Measurements from ENCODE around the gene THRA.
A peak's percentile ranks its signal among the peaks of the same experiment; 100 is the strongest.

Gene THRA

DNA sequence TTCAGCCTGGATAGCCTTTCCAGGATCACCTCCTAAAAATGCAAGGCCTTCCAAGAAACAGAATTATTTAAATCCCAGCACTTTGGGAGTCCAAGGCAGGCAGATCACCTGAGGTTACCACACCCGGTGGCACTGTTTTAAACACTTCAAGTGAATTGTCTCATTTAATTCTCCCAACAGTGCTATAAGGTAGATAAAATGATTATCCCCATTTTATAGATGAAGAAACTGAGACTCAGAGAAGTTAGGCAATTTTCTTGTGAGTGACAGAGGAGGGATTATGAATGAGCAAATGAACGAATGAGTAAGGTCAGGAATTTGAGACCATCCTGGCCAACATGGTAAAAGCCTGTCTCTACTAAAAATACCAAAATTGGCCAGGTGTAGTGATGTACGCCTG, 16.8 kb downstream of the THRA start:
- DNase-seq (ENCODE audit: low read depth in 2 of 2, low spot score in 1 of 2), result no peak

DNA sequence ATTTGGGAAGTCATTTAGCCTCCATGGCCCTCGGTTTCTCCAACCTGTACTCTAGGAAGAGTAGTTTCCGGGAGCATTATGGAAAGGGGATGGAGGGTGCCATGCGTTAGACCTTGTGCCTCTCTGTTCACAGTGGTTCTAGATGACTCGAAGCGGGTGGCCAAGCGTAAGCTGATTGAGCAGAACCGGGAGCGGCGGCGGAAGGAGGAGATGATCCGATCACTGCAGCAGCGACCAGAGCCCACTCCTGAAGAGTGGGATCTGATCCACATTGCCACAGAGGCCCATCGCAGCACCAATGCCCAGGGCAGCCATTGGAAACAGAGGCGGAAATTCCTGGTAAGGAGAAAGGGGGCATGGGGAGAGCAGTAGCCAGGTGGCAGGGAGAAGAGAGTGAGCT, 21.7 kb downstream of the THRA start:
- DNase-seq (ENCODE audit: low read depth in 2 of 2, low spot score in 1 of 2), result no peak

DNA sequence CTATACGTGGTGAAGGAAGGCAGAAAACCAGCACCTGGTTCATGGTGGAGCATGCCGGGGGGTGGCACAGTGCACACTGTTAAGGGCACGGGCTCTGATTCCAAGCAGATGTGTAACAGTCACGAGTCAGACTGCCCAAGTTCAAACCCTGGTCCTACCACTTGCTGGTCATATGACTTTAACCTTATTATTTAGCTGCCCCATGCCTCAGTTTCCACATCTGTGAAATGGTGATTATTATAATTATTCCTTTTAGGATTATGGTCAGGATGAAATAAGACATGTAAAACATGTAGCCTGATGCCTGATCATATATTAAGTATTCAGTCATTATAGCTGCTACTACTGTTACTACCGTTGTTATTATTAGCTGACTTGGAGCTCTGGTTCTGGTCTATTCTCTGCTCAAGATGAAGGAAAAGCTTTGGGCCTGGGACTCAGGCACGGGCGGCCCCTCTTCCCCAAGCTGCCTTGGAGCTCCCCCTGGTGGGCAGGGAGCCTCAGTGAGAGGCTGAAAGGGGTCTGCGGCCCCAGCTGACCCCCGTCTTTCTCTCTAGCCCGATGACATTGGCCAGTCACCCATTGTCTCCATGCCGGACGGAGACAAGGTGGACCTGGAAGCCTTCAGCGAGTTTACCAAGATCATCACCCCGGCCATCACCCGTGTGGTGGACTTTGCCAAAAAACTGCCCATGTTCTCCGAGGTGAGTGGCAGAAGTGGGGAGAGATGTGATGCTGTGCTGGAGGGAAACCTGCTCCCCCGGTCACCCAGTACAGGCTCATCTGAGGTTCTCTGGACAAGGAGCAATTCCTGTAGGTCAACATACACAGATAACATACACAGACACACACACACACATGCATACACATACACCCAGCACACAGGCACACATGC, 23.6 kb downstream of the THRA start:
- DNase-seq (ENCODE audit: low read depth in 2 of 2, low spot score in 1 of 2), result peak in 1 of 2 donors; percentile 47

DNA sequence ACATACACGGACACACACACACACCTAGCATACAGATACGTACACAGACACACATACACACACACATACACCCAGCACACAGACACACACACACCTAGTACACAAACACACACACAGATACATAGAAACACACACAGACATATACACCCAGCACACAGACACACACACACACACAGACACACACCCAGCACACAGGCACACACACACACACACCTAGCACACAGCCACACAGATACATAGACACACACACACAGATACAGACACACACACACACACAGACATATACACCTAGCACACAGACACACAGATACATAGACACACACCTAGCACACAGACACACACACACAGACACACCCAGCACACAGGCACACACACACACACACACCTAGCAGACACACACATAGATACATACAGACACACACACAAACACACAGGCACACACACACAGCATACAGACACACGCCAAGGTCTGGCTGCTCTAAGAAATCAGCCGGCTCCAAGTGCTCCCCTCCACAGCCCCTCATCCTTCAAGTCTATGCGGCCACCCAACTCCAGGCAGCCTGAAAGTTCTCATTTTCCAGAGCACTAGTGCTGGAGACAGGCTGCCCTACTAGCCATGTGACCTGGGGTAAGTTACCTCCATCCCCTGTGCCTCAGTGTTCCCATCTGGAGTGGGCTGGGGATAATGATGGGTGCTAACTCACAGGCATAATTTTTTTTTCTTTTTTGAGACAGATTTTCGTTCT, 24.5 kb downstream of the THRA start:
- no peak for DNase-seq (ENCODE audit: low read depth in 2 of 2, low spot score in 1 of 2)

DNA sequence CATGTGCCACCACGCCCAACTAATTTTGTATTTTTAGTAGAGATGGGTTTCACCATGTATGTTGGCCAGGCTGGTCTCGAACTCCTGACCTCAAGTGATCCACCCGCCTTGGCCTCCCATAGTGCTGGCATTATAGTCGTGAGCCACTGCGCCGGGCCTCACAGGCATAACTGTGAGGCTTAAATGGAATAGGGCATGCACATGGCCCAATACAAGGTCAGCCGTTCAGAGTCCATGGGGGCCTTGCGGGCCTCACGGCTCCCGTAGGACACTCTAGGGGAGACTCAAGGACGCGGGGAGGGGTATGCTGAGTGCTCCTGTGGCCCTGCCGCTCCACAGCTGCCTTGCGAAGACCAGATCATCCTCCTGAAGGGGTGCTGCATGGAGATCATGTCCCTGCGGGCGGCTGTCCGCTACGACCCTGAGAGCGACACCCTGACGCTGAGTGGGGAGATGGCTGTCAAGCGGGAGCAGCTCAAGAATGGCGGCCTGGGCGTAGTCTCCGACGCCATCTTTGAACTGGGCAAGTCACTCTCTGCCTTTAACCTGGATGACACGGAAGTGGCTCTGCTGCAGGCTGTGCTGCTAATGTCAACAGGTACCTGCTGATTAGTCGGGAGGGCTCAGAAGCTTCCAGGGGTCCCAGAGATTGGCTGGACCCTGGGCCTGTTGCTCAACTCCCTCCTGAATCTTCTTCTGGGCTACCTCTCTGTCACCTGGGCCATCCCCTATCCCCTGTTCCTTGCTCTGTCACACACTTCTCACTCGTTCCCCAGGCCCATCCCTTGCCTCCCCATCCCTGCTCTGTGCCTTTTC, 25.3 kb downstream of the THRA start:
- DNase-seq (ENCODE audit: low read depth in 2 of 2, low spot score in 1 of 2), result no peak

DNA sequence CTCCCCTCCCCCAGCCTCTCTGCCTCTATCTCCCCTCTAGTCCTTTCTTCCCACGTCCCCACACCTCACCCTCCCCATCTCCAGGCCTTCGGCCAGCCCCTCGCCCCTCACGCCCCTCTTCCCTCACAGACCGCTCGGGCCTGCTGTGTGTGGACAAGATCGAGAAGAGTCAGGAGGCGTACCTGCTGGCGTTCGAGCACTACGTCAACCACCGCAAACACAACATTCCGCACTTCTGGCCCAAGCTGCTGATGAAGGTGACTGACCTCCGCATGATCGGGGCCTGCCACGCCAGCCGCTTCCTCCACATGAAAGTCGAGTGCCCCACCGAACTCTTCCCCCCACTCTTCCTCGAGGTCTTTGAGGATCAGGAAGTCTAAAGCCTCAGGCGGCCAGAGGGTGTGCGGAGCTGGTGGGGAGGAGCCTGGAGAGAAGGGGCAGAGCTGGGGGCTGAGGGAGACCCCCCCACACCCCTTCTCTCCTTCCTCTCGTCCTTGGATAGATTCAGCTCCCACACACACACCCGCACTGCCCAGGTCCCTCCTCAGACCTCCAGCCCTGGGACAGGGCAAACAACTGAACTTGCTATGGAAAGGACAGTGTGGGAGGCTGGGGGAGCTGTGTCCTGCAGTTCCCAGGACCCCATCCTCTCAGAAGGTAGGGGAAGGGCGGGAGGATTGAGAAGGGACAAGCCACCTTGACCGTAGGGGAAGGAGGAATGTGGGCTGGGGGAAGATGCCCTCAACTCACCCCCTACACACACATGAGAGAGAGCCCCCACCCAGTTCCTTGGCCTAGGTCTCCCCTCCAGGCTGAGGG, 26.5 kb downstream of the THRA start:
- no peak for DNase-seq (ENCODE audit: low read depth in 2 of 2, low spot score in 1 of 2)

DNA sequence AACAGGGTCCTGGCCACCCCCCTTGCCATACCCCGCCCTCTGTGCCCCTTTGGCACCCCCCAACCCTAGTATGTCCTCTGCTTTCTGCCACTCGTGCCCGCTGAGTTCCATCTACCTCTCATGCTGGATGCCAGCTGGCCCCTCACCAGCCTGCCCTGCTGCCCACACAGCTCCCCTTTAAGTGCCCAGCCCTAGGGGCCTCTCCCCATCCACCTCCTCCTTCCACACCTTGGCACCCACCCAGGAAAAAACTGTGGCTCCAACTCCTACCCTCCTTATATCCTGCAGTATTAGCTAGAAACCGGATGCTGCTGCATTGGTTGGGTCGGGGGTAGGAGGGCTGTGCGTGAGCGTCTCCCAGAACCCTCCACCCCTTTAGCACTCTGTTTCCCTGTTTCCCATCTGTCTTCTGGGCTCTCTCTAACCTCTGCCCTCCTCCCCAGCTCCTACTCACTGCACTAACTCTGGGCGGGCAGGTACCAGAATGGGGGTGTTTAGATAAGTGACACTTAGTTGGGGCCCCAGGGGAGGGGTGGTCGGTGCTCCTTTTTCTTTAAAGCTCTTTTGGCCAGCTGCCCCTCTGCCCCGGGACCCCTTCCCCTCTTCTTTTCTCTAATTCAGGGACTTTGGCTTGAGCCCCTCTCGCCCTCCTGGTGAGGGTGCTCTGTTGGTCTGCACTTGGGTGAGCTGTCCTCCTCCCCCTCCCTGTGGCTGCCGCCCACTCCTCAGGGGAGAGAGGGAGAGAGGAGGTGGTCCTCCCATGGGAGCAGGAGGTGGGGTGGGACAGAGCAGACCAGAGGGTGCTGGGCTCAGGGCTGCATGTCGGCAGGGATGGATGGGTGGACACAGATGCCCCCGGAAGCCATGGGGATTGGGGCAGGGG, 27.7 kb downstream of the THRA start:
- DNase-seq (ENCODE audit: low read depth in 2 of 2, low spot score in 1 of 2), result no peak

DNA sequence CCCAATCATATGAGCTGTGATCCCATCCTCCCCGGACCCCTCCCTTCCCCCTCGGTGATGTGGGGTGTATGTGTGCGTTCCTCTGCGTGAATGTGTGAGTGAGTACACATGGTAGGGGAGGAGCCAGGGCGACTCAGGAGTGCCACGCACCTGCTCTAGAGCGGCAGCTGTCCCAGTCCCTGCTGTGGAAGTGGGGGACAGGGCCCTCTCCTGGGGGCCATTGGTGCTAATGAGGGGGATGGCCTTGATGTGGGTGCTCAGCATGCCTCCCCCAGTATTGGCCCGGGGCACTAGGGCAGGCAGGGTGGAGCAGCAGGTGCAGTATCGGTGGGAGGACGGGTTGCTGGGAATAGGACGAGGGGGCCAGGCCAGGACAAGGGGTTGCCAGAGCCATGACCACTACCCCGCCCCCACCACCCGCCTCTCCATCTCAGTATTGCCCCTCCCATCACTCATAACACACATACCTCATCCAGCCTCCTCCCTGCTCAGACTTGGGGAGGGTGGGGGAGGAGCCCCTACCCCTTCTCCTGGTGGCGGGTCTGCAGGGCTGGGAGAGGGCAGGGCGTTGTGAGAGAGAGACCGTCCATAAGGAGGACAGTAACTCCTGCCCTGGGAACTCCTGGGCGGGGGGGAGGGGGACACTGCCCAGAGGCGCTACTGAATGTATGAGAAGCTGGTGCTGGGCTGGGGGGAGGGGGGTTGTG, 29.1 kb downstream of the THRA start:
- no peak for DNase-seq (ENCODE audit: low read depth in 2 of 2, low spot score in 1 of 2)

DNA sequence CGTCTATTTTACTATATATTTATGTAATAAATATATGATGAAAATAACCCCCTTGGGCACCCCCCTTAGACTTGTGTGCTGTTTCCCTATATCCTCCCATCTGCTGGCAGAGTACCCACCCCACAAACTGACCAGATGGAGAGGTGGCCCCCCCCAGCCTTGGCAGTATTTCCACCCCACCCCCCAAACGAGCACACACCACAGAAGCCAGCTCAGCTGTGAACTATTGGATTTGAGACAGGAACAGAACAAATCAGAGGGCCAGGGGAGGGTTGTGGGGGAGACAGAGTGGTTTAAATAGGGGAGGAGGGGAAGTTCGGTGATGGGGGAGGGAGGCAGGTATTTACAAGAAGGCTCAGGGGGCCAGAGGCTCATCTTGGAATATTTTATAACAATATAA, 29.8 kb downstream of the THRA start:
- no peak for DNase-seq (ENCODE audit: low read depth in 2 of 2, low spot score in 1 of 2)

DNA sequence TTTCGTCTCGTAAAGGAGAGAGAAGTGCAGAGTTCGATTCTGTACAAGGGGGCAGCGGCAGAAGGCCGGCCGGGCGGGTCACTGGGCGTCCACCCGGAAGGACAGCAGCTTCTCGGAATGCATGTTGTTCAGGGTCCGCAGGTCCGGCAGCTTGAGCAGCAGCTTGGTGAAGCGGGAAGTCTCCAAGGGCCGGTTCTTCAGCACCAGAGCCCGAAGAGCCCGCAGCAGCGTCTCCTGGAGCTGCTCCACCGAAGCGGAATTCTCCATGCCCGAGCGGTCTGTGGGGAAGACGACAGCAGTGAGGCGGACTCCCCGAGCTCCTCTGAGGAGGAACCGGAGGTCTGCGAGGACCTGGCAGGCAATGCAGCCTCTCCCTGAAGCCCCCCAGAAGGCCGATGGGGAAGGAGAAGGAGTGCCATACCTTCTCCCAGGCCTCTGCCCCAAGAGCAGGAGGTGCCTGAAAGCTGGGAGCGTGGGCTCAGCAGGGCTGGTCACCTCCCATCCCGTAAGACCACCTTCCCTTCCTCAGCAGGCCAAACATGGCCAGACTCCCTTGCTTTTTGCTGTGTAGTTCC, 30.3 kb downstream of the THRA start:
- no peak for DNase-seq (ENCODE audit: low read depth in 2 of 2, low spot score in 1 of 2)

DNA sequence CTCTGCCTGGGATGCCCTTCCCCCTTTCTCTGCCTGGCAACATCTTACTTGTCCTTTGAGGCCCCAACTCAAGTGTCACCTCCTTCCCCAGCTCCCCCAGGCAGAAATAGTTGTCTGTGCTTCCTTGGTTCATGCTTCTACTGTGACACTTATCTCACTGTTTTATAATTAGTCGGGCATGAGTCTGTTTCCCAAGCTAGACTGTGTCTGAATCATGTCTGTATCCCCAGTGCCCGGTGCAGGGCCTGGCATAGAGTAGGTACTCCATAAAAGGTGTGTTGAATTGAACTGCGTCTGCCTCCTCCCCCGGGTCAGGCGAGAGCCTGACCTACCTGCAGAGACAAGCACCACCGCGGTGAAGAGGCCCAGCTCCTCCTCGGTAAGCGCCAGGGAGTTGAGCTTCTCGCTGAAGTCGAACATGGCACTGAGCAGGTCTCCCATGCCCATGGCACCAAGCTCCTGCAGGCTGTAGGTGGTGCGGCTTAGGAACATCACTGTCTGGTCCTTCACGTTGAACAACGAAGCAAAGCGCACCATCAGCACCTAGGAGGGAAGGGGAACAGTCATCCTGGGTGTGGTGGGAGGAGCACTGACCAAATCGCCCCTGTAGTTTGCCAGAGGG, 30.9 kb downstream of the THRA start:
- DNase-seq (ENCODE audit: low read depth in 2 of 2, low spot score in 1 of 2), result no peak

DNA sequence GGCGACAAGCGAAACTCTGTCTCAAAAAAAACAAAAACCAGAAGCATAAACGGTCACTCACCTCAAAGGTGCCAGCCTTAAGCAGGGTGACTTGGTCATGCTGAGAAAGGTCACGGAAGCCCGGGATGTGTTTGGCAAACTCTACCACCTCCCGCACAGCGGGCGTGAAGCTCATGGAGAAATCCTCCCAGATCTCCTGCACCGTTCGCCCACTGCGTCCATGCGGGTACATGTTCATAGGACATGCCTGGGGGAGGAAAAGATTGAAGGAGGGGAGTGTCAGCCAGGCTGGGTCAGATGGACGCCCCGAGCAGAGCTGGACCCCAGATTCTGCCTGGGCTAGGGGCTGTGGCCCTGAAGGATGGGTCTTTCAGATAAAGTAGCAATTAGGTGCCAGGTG, 32.1 kb downstream of the THRA start:
- no peak for DNase-seq (ENCODE audit: low read depth in 2 of 2, low spot score in 1 of 2)

DNA sequence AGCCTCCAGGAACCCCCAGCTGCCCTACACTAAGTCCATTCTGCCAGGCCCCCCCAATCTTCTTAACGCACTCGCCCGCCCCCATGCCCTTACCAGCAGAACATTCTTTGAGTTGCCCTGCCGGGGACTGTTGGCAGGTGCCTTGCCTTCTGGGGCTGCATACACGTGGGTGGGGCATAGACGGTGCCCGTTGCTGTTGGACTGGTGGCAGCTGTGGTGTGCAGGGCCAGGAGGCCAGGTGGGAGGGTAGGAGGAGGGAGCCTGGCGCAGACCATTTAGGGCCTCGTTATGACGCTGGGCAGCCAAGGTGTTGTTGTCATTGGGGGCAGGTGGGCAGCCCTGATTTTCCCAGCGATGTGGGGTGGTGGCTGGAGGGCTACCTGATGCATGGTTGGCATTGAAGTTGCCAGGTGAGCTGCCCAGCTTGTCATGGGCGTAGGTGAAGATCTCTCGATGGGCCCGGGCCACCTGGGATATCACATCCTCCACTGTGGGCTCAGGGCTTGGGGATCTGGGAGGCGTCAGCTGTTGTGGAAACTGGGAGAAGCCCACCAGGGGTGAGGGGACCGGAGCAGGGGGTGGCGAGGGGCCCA, 32.7 kb downstream of the THRA start:
- no peak for DNase-seq (ENCODE audit: low read depth in 2 of 2, low spot score in 1 of 2)

DNA sequence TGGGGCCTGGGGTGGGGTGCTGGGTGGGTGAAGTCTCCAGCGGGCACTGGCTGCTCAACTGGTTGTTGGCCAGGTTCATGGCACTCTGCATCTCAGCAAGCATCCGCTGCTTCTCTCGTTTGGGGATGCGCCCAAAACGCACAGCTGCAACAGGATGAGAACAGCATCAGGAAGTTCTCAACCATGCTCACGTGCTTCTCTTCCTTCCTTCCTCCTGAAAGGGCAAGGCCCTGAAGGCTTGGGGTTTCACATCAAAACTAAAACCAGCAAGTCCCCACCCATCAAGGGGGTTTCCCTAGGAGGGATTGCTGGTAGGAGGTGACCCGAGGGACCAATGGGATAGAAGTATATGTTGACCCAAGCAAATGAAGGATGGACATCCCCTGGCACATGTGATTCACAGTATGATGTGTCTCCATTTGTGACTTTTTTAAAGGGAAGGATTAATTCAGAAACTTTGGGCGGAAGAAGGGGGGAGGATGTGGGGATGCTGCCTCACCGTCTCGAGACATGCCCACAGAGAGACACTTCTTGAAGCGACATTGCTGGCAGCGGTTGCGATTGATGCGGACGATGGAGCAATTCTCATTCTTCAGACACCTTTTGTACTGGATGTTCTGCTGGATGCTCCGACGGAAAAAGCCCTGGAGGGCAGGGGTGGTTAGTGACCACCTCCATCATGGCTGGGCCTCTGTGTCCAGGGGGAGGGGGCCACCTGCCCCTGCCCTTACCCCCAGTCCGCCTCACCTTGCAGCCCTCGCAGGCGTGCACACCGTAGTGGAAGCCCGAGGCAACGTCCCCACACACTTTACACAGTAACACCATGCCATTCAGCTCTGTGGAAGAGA, 33.4 kb downstream of the THRA start:
- peak; percentile 45 to 62 for DNase-seq (ENCODE audit: low read depth in 2 of 2, low spot score in 1 of 2)

DNA sequence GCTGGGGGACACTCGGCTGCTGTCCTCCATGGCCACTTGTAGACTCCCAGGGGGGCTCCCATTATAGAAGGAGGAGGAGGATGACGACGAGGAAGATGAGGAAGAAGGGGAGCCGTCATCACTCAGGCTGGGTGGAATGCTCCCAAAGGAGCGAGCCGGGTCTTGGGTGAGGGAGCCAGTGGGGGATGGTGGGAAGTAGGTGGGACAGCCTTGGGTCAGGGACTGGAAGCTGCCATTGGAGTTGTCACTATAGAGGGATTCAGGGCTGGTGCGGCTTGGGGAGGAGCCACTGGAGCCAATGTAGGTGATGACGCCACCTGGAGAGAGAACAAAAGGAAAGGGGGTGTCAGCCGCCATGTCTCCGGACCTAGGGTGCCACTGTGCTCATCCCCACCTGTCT, 34.3 kb downstream of the THRA start:
- DNase-seq (ENCODE audit: low read depth in 2 of 2, low spot score in 1 of 2), result no peak

DNA sequence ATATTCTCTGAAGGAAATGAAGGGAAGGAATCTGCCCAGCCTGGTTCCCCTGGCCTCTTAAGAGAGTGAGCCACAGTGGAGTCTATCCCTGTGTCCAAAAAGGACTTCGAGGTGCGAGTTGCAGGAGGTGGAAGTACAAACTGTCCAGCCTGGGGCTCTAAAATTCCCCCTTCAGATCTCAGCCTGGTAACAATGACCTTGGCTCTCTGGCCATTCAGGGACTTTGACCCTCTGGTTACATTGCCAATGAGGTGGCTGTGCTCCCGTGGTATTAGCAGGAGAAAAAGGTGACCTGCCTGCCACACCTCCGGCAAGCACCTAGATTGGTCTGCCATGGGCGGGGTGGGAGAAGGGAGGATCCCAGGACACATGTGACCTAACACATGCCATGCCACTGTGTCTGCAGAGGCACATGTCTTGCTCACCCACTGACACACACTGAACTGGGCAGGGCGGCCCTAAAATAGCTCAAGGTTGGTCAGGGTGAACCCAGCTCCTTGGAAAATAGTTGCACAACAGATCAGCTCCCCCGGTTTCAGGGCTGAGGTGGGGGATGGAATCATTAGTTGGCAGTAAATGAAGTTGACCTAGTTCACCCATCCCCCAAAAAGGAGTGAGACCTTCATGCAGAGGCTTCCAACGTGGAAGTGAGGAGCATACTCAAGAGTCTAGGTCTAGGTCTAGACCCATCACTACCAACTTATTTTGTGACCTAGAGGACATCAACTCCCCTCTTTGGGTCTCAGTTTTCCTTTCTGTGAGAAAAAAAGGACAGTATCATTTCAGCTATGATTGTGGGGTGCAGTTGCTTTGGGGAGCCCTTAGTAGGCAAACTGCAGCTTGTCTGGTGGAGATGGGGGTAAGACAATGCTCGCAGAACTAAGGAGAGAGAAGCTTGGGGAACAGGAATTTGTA, 35.4 kb downstream of the THRA start:
- DNase-seq (ENCODE audit: low read depth in 2 of 2, low spot score in 1 of 2), result no peak
